GM21825 (cell line): ENCODE measurements around the gene ARHGEF11.

Experiments used
- ATAC-seq: cut with Tn5 transposase; IDR thresholded peaks from one replicate; pipeline ENCODE4 v1.9.1; 2021; ENCODE audit warnings: mild to moderate bottlenecking, moderate library complexity; ENCODE audit not compliant: unreplicated experiment

Gene ARHGEF11

DNA sequence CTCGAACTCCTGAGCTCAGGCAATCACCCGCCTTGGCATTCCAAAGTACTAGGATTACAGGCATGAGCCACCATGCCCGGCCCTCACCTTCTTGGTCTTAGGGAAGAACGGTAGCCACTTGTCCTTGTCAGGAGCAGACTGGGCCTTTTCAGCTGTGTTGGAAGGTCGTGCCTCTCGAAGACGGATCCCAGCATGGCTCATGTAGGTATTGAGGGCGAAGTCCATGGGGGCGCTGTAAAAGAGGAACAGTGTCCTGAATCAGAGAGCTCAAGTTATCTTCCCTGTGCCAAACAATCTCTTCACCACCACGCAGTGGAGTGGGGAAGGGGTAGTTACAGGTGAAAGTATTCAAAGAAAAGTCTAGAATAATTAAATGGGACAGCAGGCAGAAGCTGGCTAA lies 89.2 kb downstream of the ARHGEF11 start:
- no peak for ATAC-seq

DNA sequence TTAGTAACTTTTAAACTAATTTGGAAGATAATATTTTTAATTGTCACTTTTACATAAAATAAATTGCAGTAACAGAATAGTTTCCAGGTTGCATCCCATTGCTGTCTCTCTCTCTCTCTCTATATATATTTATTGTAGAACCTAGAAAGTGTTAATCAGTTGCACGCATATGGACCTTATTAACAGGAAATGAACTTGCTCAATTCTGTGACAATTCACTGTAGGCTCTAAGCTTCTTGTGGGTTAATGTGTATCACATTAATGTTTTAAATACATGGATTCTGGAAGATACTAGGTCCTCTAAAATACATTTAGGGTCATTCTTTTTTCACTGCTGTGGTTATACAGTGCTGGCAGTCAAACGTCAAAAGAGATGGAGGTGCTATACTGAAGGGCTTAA lies 92.0 kb downstream of the ARHGEF11 start:
- ATAC-seq, result no peak

DNA sequence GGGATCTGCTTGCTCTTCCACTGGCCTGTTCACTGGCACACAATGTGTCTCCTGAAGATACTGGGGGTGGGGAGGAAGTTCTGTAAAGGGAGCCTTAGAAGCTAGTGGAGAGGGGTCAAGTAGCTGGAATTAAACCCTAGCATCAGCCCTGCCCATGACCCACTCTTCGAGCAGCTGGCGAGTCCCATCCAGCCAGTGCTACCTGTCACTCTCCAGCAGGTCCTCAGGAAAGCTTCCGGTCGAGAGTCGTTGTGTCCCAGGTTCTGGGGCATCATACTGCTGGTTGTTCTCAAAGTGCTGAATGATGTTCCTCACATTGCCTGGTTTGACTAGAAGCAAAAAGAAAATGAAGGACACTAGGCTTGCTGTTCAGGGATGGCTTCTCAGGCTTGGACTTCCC lies 94.2 kb downstream of the ARHGEF11 start:
- ATAC-seq, result no peak

DNA sequence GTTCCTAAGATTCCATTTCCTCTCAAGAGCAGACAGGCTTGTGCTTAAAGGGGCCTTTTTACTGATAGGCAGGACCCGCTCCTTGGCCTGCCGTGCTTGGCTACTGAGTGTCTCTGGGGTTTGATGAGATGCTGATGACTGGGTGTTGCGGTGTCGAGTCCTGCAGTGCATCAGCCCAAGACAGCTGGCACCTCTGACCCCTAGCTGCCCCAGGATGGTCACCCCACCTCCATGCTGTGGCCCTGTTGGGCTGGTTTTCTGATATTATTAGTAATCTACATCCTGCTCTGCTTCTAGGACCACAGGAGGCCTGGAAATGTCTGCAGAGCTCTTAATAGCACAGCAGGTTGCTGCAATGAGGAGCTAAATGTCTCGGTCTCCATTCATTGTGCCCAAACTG lies 96.4 kb downstream of the ARHGEF11 start:
- ATAC-seq, result no peak

DNA sequence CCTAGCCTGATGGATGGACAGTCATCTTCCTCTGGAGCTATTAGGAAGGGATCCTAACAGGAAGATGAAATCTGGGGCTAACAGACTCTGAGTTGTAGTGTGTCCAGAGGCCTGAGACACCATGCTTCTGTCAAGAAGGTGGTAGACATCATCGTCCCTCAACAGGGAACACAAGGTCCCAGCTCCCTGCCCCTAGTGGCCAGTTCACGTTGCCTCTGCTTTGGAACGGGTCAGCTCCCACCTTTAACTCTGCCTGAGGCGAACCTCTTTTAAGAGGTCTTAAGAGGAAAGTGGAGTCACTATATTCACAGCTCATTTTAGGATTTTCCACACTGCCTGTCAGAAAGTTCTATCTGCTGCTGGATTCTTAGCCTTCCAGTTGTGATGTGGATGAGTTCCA lies 96.8 kb downstream of the ARHGEF11 start:
- no peak for ATAC-seq

DNA sequence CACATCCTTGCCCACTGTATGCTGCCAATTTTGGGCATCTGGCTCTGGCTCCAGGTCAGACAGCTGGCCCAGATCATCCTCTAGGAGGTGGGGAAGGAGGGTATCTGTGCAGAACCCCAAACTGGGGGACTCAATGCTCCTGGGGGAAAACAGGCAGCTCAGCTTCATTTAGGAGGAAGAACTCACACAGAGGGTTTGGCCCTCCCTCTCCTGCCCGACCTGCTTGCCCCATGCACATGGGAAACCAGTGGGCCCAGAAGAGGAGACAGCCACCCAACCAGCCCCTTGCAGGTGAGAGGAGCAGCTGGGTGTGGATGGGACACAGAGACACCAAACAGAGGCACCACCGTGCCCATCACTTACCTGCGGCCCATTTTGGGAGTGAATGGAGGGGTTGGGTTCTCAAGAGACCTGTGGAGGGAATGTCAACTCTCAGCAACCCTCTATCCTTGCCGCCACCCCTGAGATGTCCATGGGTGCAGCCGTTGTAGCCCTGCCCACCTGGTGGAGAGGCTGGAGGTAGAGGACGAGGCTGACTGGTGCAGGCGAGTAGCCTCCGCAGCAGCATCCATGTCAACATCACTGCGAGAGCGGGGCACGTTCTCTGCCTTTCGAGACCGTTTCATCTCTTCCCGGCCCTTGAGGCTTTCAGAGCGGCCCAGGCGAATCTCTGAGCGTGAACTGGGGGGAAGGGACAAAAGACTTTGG lies 97.6 kb downstream of the ARHGEF11 start:
- ATAC-seq, result no peak

DNA sequence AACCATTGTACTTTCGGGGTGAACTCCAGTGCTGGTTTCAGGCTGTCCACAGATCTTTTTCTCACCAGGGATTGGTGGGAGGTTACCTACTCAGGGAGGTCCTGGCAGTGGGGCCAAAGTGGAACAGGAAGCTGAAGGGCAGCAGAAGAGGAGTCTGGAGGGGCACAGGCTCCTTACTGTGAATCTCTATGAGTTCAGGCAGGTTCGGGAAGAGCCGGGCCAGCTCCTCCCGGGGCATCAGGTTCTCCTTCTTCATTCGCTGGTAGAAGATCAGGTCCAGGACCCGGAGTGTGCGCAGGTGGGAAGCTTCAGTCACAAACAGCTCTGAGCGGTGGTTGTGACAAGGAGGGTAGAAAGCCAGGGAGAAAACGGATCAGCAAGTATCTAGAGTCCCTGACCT lies 98.4 kb downstream of the ARHGEF11 start:
- ATAC-seq, result no peak

DNA sequence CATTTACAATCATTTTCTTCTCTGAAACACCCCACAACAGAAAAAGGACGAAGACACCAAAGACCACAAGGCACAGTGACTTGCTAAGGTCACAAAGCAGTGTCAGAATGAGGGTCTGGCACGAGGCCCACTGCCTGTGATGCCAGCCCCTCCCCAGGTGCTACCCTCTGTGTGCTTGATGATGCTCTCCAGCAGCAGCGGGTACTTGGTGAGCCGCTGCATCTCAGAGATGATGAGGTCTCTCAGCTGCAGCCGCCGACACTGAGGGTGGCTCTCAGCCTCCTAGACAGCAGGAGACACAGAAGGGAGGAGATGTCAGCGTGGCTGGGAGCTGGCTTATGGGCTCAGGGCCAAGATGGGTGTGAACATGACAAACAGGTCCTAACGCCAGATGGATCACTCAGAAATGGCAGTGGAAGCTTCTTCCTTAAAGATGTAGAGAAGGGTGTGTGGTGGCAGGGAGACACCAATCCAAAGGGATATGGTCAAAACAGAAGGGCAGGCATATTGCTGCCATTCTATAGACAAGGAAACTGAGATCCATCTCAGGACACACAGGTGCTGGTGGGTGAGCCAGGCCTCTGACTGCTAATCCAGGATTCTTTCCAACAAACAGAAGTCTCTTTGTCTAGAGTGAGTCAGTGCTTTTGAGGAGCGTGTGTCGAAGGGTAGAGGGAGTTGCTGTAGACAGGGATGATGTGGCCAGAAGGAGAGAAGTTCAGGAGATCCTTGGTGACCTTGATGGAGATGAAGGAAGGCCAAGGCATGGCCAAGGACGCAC lies 99.5 kb downstream of the ARHGEF11 start:
- no peak for ATAC-seq

DNA sequence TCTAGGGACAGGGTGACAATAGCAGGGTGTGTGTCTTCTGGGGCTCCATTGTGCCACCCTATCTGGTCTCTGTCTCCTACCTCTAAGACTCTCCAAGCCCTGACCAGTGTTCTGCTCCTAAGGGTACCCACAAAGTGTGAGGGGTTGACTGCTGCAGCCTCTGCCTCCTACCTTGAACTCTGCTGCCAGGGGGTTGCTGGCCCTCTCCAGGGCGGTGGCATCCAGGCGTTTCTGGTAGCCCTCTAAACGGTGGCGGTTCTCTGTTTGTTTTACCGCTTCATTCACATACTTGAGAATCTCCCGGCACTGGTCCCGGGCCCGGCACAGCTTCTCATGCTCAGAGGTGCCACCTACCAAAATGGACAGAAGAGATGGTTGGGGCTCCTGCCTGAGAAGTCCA lies 100.7 kb downstream of the ARHGEF11 start:
- no peak for ATAC-seq

DNA sequence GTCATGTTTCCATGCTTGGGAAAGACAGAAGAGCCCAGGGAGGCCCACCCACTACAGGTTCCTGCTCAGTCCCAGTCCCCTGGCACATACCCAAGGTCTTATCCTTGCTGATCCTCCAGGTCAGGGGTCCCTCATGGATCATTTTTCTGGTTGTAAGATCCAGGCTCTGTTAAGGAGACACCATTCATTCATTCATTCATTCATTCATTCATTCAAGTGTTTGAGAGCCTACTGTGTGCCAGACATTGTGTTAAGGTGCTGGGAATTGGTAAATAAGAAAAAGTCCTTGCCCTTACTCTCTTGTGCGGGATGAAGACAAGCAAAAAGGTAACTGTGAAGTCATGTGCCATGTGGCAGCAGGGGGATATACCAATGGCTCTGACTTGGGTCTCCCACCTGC lies 101.3 kb downstream of the ARHGEF11 start:
- ATAC-seq, result no peak

DNA sequence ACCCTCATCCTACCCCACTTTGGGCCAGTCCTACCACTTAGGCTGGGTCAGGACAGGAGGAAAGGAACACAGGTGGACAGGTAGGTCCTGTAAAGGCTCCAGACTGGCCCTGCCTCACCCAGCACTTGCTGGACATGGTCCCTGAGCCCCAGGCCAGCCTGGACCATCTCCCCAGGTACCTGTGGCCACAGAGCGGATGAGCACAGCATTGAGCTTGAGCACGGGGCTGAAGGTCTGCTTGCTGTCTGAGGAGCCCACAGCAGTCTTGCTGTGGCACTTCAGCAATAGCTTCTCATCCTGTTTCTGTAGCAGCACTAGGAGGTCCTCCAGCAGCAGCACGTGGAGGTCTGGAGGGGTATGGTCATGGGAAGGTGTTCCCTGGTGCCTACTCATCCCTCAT lies 101.8 kb downstream of the ARHGEF11 start:
- no peak for ATAC-seq

DNA sequence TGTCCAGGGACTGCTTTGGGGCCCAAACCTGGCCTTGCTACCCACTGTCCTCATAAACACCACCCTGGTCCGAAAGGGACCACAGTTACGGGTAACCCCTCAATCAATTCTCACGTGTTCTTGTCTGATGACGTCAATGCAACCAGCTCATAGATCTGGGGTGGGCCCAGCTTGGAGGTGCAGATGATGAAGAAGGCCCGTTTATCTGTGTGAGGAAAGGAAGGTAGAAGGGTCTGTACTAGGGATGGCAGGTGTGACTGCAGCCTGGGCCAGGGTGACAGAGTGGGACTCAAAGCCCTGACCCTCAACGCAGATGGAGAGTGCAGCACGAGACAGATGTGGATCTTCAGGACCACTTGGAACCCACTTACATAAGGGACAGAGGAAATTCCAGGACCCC lies 103.0 kb downstream of the ARHGEF11 start:
- no peak for ATAC-seq

DNA sequence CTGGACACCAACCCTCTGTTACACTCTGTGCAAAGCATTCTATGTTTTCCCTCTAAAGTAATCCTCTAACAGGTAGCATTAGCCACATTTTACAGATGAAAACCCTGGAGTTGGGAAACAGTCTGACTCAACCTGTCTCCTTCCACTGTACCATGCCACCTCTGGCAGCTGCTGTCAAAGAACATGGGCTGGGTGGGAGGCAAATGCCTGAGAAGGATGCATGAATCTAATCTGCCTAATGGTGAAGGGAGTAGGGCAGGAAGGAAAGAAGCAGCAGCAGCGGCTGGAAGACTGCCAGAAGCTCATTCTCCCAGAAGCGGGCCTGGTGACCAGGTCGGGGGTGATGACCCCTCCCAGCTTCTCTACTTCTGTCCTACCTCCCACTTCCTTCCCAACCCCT lies 103.4 kb downstream of the ARHGEF11 start:
- no peak for ATAC-seq

DNA sequence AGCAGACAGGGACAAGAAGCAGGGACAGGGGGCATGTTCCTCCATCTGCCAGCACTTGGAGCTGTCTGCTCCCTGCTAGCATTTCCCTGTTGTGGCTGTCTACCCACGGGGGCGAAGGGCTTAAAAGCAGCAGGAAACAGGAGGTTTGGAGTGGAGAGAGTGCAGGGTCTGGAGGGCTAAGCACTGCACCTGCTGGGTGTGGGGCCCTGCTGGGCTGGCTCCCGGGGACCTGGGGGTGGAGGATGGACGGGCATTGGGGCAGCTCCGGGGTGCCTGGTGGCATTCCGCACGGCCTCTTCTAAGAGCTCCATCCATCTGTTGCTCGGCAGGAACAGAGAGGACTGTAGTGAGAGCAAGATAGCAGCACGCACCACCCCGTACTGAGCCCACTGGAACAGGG lies 103.9 kb downstream of the ARHGEF11 start:
- no peak for ATAC-seq

DNA sequence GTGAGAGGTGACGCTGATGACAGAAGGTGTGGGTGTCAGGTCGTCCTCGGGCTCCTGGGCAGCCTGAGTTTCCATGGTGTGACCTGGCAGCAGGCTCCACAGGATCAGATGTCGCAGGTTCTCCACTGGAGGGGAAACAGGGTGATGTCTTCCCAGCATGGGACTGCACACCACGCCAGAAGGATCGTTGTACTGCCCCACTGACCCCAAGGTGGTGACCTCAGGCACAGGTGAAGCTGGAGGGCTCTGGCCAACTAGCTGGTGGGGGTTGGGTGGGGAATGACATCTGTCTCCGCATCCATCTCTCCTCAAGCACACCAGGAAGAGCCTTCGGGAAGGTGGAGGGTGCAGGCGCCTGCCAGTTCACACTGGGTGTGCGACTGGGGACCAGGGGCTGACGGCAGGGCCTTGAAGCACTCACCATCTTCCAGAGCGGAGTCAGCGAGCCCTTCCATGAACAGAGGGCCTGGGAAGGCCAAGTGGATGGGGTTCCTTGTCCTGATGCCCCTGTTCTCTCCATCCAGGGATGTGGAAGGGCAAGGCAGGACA lies 105.7 kb downstream of the ARHGEF11 start:
- no peak for ATAC-seq

DNA sequence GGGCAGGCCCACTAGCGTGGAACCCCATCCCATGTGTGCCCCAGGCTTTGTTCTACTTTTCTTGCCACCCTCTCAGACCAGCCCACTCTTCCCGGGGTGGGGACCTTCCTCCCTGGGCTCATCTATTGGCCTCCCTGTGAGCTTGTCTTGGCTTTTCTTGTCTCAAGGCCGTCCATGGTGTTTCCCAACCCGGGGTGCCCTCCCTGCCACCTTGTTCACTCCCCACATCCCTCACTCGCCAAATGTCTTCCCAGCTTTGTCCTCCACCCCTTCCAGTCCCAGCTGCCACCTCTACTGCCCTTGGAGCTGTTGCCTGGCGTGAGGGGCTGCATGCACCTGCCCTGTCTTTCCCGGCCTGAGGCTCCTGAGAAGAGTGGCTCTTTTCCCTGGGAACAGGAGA lies 106.7 kb downstream of the ARHGEF11 start:
- ATAC-seq, result no peak

DNA sequence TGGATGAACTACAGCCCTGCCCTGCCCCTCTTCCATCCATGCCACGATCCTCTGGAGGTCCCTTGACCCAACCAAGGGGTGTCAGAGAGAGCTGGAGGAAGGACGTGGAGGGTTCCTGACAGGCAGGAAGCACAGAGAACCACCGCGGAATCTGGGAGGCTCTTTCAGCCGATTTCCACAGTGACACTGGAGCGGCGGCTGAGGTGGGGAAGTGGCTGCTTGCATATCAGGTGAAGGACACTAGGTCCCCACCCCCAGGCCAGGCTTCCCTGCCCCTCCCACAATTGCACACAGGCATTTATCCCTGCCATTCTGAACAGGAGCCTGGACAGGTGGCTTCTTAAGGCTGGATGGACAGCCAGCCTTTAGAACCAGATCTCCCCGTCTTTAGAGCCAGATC lies 107.7 kb downstream of the ARHGEF11 start:
- no peak for ATAC-seq

DNA sequence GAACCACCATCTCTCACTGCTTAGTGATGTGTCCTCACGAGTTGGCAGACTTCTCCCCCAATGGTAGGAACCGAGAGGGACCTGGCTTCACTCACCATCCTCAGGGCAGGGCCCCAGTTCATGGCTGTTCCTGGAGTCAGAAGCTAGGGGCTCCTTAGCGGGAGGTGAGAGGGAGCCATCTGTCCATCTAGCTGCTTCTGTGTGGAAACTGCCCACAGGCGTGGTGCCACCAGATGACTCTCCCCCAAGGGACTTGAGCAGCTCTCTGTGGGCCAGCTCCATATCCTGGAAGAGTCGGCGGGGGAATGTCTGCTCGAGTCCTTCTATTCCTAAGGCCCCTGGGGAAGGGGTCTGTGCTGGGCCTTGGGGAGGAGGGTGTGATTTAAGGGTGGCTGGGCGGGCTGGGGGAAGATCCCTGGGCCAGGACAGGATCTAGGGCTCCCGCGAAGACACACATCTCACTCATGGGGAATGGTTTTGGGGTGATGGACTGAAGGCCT lies 108.8 kb downstream of the ARHGEF11 start:
- ATAC-seq, result no peak

DNA sequence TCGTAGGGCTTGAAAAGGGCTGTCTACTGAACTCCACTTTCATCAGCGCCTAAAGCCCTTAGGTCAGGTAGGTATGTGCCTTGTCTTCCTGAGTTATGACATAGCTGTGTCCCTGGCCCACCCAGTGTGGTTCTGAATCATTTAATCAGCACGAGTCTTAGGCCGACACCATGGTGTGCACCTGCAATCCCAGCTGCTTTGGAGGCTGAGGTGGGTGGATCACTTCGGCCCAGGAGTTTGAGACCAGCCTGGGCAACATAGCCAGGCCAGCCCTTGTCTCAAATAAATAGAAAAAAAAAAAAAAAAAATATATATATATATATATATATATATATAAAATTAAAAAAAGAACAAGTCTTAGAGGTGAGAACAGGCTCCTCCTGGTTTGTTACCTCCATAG lies 109.4 kb downstream of the ARHGEF11 start:
- no peak for ATAC-seq

DNA sequence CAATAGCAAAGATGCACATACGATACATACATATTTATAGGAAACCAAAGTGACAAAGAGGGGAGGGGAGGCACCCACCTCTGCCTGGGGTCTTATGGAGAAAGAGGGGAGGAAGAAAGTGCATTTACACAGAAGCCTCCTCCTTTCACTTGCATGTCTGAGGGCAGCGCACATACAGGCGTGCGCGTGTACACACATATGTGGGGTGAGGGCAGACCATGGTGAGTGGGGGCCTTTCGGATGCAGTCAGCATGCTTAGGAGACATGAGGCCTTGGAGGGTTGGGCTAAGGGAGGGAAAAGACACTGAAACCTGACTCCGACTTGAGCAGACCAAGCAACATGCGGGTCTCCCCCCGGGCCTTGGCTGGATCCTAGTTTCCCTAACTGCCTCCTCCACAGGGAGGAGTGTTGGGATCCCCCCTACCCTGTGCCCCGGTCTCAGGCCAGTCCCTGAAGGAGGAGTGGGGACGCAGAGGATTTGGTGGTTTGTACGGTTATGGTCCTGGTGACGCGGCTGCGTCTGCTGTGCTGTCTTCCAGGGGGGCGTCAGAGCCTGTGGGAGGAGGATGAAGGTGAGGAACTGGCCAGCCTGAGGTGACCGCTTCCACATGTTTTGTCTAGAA lies 109.9 kb downstream of the ARHGEF11 start:
- no peak for ATAC-seq

DNA sequence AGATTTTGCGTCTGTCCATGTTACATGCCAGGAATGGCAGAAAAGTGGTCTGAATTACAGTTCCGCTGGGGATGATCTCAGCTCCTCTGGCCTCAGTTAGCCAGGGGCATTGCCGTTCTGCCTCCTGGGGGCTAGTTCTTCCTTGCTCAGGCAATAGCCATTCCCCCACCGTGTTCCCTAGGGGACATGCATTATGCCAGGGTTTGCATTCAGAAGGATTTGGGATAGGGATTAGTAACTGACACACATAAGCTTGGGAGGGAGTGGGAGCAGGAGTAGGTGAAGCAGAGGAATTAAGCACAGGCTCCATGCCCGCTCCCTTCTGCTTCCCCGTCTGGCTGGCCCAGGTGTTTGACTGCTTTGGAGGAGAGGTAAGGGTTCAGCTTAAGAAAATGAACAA lies 112.4 kb downstream of the ARHGEF11 start:
- ATAC-seq, result no peak
